Tracheal epithelial cell (primary cell): Measurements from ENCODE around the gene FAM217A. TPM values are rescaled to one million over a fixed set of nuclear protein-coding genes. Genes with fewer than 3 reads are reported as not detected.

Experiments used
- total RNA-seq: library from RNA; depleted of rRNA; stranded (reverse); fragments of >200 nt; gene quantifications from 2 replicates; pipeline ENCODE4 v1.2.1, GENCODE V29; 2014

FAM217A gene, protein sequence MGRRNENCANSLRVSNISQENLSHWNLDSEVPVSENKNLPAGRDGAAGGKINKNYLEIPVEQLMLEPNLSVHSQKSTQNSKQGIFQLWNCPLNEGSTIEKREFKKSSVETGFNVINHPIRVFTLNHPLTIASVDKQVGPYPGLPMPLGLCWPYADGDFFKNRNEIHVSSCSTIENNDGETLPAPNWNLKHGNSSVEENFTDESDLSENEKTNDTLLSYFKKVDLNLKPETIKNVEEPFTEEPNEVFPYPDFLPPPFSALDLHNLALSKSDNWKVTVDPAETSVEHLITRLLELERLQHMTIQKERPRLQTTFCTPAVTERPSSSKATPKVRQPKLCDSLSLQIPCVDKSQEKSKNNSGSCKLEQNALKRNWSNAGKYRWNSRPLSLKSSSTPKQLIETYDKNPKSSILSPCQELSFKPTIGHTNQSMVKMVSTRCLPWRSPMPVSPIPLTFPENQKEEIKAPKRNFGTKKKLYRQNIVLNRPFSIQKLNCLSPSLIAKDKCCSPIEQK
- total RNA-seq, result not detected in 2 replicates

GRCh38 chr6:4078691-4079471 is at the start of gene FAM217A:
FAM217A (minus strand) TSS chr6:4079137; CDS start chr6:4077414, 1,723 bp downstream.

Other genes starting within 250 kb of the FAM217A start
- 6.5 and 10.0 TPM in 2 replicates for gene FAM50B, start 229.8 kb downstream of the FAM217A start, total RNA-seq
- gene ECI2, start 56.4 kb upstream of the FAM217A start, total RNA-seq, result 31.8 and 43.6 TPM in 2 replicates